Activated CD8-positive, alpha-beta T cell treated with anti-CD3 and anti-CD28 coated beads for 36 hours (primary cell): ENCODE results near the gene LAPTM5. TPM values are rescaled to one million over a fixed set of nuclear protein-coding genes. Genes with fewer than 3 reads are reported as not detected.

Experiments
- ATAC-seq: fragments of 200-7000 bp; cut with Tn5 transposase; one replicate; pipeline ENCODE4 v1.10.0; 2021; ENCODE audit warnings: mild to moderate bottlenecking, moderate library complexity
- CTCF ChIA-PET: fragments of 350-600 bp; sonication (Branson Sonifier 250); formaldehyde crosslinking; loops from one replicate; lab custom pipeline; 2021; ENCODE audit warnings: antibody characterized with exemption; lab: Charles Lee
- POLR2A ChIA-PET: fragments of 350-600 bp; sonication (Branson Sonifier 250); formaldehyde crosslinking; loops from one replicate; lab custom pipeline; 2021; ENCODE audit warnings: antibody characterized with exemption; lab: Charles Lee
- DNase-seq: peaks from one replicate; pipeline ENCODE4 v3.0.0-alpha.2; 2020
- H3K27ac Mint-ChIP-seq: one replicate; pipeline ENCODE4 v1.8.0; 2021; ENCODE audit warnings: mild to moderate bottlenecking, mixed read lengths
- H3K27me3 Mint-ChIP-seq: one replicate; pipeline ENCODE4 v1.8.0; 2021; ENCODE audit warnings: mixed read lengths
- H3K36me3 Mint-ChIP-seq: one replicate; pipeline ENCODE4 v1.8.0; 2021; ENCODE audit warnings: low read depth, mixed read lengths
- H3K4me1 Mint-ChIP-seq: one replicate; pipeline ENCODE4 v1.8.0; 2021; ENCODE audit warnings: low read depth, mixed read lengths
- H3K4me3 Mint-ChIP-seq: one replicate; pipeline ENCODE4 v1.8.0; 2021; ENCODE audit warnings: mild to moderate bottlenecking, moderate library complexity, mixed read lengths
- H3K9me3 Mint-ChIP-seq: one replicate; pipeline ENCODE4 v1.8.0; 2021; ENCODE audit warnings: mixed read lengths
- intact Hi-C: fragments of 100-400 bp; cut with micrococcal nuclease; formaldehyde crosslinking; loops from one replicate; pipeline ENCODE4 v1.10.0; 2022
- total RNA-seq, 2 experiments: library from RNA; stranded (reverse); gene quantifications; one replicate each; pipeline ENCODE4 v1.2.3, GENCODE V29; 2021
- TF ChIP-seq, protein P1 (sequence below): fragments of 200-600 bp; IDR thresholded peaks from one replicate; pipeline ENCODE4 v1.8.0; 2022; ENCODE audit warnings: antibody characterized with exemption, mild to moderate bottlenecking

Gene LAPTM5
- total RNA-seq, 2 experiments from 2014 or later: 229 to 237 TPM

DNA sequence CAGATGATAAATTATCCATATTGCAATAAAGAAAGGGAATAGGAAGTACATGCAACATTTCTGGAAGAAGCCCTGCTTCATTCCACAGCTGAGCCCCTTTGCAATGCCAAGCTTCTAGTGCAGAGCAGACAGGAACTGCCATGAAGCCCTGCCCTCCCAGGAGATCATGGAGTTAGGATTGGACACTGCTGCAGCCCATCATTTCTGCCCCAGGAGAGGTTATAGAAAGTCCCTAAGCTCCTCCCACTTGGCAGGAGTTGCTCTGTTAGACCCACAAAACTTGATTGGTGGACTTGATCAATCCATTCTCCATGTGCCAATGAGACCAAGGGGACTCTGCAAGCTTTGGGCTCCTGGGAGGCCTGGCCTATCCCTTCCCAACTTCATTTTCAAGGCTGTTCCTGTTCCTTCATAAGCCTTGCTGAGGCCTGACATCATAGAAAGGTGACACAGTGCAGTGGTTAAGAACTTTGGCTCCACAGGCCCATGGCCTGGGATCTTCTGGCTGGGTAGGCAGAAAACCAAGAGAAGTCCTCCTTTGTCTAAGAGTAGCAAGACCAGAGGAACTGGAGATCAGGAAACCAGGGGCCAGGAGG, 1.3 kb upstream of the LAPTM5 start:
- Mint-ChIP-seq H3K36me3 (peaks cover 22% of the 10 kb centered on the region), H3K4me3 (peak overlapping the region; percentile 15), H3K27ac (peak overlapping the region; percentile 98), H3K4me1 (peaks cover 77% of the 10 kb centered on the region), H3K9me3 (no peaks in the 10 kb centered on the region), H3K27me3 (no peaks in the 10 kb centered on the region)
- ATAC-seq (peak; percentile 37), DNase-seq (peak; percentile 69)
- ChIA-PET POLR2A (interaction anchor here (3.6 to 36.3 kb wide), 3 partner anchors 0 to 39 kb away, joined by 28 to 671 read pairs (median 671); partner anchors contain the start of genes LAPTM5 and MATN1), CTCF (interaction anchor here (0.8 to 15.2 kb wide), 9 partner anchors 11 to 44 kb away, joined by 3 to 186 read pairs (median 4); no protein-coding TSS in a partner anchor)
- intact Hi-C loops: loop anchor here (1.0 kb wide), 1 partner anchor 16 kb away; no protein-coding TSS in a partner anchor
- TF ChIP-seq, protein P1, sequence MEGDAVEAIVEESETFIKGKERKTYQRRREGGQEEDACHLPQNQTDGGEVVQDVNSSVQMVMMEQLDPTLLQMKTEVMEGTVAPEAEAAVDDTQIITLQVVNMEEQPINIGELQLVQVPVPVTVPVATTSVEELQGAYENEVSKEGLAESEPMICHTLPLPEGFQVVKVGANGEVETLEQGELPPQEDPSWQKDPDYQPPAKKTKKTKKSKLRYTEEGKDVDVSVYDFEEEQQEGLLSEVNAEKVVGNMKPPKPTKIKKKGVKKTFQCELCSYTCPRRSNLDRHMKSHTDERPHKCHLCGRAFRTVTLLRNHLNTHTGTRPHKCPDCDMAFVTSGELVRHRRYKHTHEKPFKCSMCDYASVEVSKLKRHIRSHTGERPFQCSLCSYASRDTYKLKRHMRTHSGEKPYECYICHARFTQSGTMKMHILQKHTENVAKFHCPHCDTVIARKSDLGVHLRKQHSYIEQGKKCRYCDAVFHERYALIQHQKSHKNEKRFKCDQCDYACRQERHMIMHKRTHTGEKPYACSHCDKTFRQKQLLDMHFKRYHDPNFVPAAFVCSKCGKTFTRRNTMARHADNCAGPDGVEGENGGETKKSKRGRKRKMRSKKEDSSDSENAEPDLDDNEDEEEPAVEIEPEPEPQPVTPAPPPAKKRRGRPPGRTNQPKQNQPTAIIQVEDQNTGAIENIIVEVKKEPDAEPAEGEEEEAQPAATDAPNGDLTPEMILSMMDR: no peak

DNA sequence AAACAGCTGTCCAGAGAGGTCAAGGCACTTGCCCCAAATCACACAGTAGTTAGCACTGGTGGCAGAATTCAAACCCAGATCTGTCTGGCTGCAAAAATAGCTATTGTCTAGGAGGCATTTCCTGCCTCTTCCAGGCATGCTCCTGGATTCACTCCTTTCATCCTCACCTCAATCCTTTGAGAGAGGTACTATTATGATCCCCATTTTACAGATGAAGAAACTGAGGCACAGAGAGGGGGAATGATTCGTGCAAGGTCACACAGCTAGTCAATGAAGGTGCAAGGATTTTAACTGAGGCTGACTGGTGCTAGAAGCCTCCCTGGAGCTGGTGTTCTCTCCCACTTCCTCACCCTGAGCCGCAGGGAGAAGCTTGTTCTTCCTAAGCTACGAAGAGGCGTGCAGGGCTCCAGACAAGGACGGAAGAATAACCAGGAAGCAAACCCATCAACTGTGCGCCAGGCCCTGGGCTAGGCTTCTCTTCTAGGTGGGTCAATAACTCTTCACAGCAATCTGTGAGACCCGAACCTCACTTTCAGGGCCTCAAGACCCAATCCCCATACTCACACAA, 631 bp upstream of the LAPTM5 start:
- Mint-ChIP-seq H3K4me1 (peaks cover 77% of the 10 kb centered on the region), H3K36me3 (peaks cover 28% of the 10 kb centered on the region)
- CTCF ChIA-PET: interaction anchor here (0.8 to 15.2 kb wide), 9 partner anchors 10 to 44 kb away, joined by 3 to 186 read pairs (median 4); no protein-coding TSS in a partner anchor

DNA sequence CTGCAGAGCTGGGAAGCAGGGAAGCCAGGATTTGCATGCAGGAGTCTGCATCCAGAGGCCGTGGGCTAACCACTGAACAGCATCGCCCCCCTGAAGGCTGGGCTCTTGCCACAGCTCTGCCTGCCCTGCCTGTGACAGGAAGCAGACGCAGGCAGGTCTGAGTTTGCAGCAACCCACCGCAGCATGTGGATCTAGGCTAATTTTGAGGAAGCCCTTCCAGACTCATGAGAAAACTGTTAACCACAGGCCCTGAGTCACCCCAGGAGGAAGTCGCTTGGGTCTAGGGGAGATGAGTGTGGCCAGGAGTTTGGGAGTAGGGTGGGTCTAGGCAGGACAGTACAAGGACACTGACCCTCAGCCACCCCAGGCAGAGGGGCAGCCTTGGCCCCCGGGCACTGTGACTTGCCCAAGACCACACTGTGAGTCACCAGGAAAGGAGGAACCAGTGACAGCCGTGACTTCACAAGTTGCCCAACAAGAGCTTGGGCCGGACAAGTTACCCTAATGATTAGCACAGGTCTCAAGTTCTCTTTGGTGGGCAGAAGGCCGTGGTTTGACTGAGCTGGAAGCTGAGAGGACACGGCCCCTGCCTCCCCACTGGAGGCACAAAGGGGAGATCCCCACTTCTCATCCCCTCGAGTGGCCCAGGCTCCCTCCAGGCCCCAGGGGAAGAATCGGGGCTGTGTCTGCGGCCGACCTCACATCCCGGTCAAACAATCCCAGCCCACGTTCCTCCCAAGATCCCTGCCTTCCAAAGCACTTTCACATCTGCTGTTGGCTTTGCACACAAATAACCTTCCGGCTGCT, 826 bp downstream of the LAPTM5 start:
- Mint-ChIP-seq H3K27ac (peak overlapping the region; percentile 98), H3K36me3 (peaks cover 41% of the 10 kb centered on the region), H3K4me3 (peak overlapping the region; percentile 87), H3K27me3 (no peaks in the 10 kb centered on the region), H3K4me1 (peaks cover 75% of the 10 kb centered on the region), H3K9me3 (no peaks in the 10 kb centered on the region)
- intact Hi-C loops: no loop called here
- ChIA-PET CTCF (interaction anchor here (1.1 to 15.2 kb wide), 6 partner anchors 11 to 36 kb away, joined by 3 to 186 read pairs (median 15); no protein-coding TSS in a partner anchor), POLR2A (interaction anchor here (0.6 to 36.3 kb wide), 5 partner anchors 2 to 1142 kb away, joined by 3 to 671 read pairs (median 28); partner anchors contain the start of genes LAPTM5 and MATN1)
- TF ChIP-seq, protein P1: no peak
- ATAC-seq (peak; percentile 57), DNase-seq (peak; percentile 88)

More for the DNA sequence above, 631 bp upstream of the LAPTM5 start:
- POLR2A ChIA-PET: interaction anchor here (3.6 to 36.3 kb wide), 3 partner anchors 1 to 38 kb away, joined by 28 to 671 read pairs (median 671); partner anchors contain the start of genes LAPTM5 and MATN1
- peak overlapping the region; percentile 98 for H3K27ac Mint-ChIP-seq
- H3K9me3 Mint-ChIP-seq: no peaks in the 10 kb centered on the region
- H3K27me3 Mint-ChIP-seq: no peaks in the 10 kb centered on the region
- TF ChIP-seq, protein P1: no peak
- ATAC-seq (no peak), DNase-seq (no peak)
- intact Hi-C loops: no loop called here
- H3K4me3 Mint-ChIP-seq: peak overlapping the region; percentile 87

DNA sequence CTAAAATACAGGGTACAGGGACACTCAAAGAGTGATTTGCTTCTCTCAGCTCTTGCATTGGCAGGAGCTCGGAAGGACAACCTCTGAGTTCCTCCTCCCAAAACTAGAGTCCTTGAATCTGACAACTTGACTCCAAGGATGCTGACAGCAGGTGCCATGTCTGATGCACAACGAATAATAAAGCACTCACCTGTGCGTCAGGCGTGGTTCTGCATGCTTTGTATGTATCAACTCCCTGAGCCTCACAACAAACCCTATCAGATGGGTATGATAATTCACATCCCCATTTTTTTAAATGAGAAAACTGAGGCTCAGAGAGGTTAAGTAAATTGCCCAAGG, 1.4 kb downstream of the LAPTM5 start:
- TF ChIP-seq, protein P1: no peak
- H3K27ac Mint-ChIP-seq: peak overlapping the region; percentile 98
- ATAC-seq (peak; percentile 1), DNase-seq (no peak)
- no peaks in the 10 kb centered on the region for H3K27me3 Mint-ChIP-seq
- H3K4me3 Mint-ChIP-seq: peak overlapping the region; percentile 87
- POLR2A ChIA-PET: interaction anchor here (3.6 to 36.3 kb wide), 3 partner anchors 3 to 36 kb away, joined by 28 to 671 read pairs (median 671); partner anchors contain the start of genes LAPTM5 and MATN1
- peaks cover 42% of the 10 kb centered on the region for H3K36me3 Mint-ChIP-seq
- H3K9me3 Mint-ChIP-seq: no peaks in the 10 kb centered on the region
- H3K4me1 Mint-ChIP-seq: peaks cover 75% of the 10 kb centered on the region
- CTCF ChIA-PET: interaction anchor here (1.1 to 15.2 kb wide), 5 partner anchors 10 to 36 kb away, joined by 3 to 186 read pairs (median 10); no protein-coding TSS in a partner anchor
- intact Hi-C loops: no loop called here
